Stimulated activated CD4-positive, alpha-beta T cell treated with anti-CD3 and anti-CD28 coated beads, Interleukin-1b, Interleukin-23, amount 100 ng/mL, for 4 hours (primary cell): Measurements from ENCODE around the gene CYRIA.

Experiments
- DNase-seq, 2 donors: peaks; one replicate each; pipeline ENCODE4 v3.0.0-alpha.2; 2020; ENCODE audit warnings: low read depth in 2 of 2

CYRIA gene

GRCh38 chr2:16669388-16669787 is 3.8 kb upstream of the CYRIA start:
- no peak for DNase-seq

GRCh38 chr2:16666449-16666801 is 791 bp upstream of the CYRIA start:
- DNase-seq = no peak

GRCh38 chr2:16664809-16665747 is 556 bp downstream of the CYRIA start:
- DNase-seq = no peak

GRCh38 chr2:16664052-16664731 is 1.4 kb downstream of the CYRIA start:
- DNase-seq = no peak

- no peak for DNase-seq
Measured at GRCh38 chr2:16663121-16663905, 2.3 kb downstream of the CYRIA start.

- DNase-seq = no peak
Measured at GRCh38 chr2:16661936-16662839, 3.4 kb downstream of the CYRIA start.

- DNase-seq = no peak
Measured at GRCh38 chr2:16661526-16661925, 4.1 kb downstream of the CYRIA start.

- DNase-seq = no peak
Measured at GRCh38 chr2:16660556-16660955, 5.1 kb downstream of the CYRIA start.

- DNase-seq = no peak
Measured at GRCh38 chr2:16660114-16660513, 5.5 kb downstream of the CYRIA start.

GRCh38 chr2:16658076-16658739 is 7.4 kb downstream of the CYRIA start:
- no peak for DNase-seq

GRCh38 chr2:16657671-16658070 is 8.0 kb downstream of the CYRIA start:
- DNase-seq = no peak

GRCh38 chr2:16656784-16657391 is 8.7 kb downstream of the CYRIA start:
- DNase-seq = no peak

GRCh38 chr2:16655905-16656642 is 9.6 kb downstream of the CYRIA start:
- DNase-seq = no peak

- DNase-seq = no peak
Measured at GRCh38 chr2:16655445-16655837, 10.2 kb downstream of the CYRIA start.

GRCh38 chr2:16654833-16655444 is 10.7 kb downstream of the CYRIA start:
- DNase-seq = no peak

- DNase-seq = no peak
Measured at GRCh38 chr2:16653799-16654198, 11.8 kb downstream of the CYRIA start.

- DNase-seq = no peak
Measured at GRCh38 chr2:16653083-16653375, 12.6 kb downstream of the CYRIA start.

- DNase-seq = no peak
Measured at GRCh38 chr2:16652296-16653082, 13.1 kb downstream of the CYRIA start.
